Esophagus (tissue), 2 donors: ENCODE data around the gene C11orf52. TPM values are rescaled to one million over a fixed set of nuclear protein-coding genes. Genes with fewer than 3 reads are reported as not detected.

ENCODE experiments used
- H3K27ac ChIP-seq, 2 donors: one replicate each; pipeline ENCODE4 v1.5.1; 2013; ENCODE audit warnings: low read depth in 2 of 2, mild to moderate bottlenecking in 2 of 2, inconsistent platforms in 1 of 2, low read length in 1 of 2, moderate library complexity in 1 of 2
- H3K27me3 ChIP-seq, 2 donors: one replicate each; pipeline ENCODE4 v1.6.1; 2013; ENCODE audit warnings: low read length in 2 of 2, control low read depth in 1 of 2, mild to moderate bottlenecking in 1 of 2; ENCODE audit not compliant: insufficient read depth in 2 of 2, control insufficient read depth in 1 of 2
- H3K36me3 ChIP-seq, 2 donors: one replicate each; pipeline ENCODE4 v1.6.1; 2013; ENCODE audit warnings: low read length in 1 of 2; ENCODE audit not compliant: control insufficient read depth in 2 of 2, insufficient read depth in 2 of 2
- H3K4me1 ChIP-seq, 2 donors: one replicate each; pipeline ENCODE4 v1.6.1; 2013; ENCODE audit warnings: low read length in 1 of 2; ENCODE audit not compliant: control insufficient read depth in 2 of 2, insufficient read depth in 2 of 2
- H3K4me3 ChIP-seq, 2 donors: one replicate each; pipeline ENCODE4 v1.5.1; 2013; ENCODE audit warnings: low read length in 2 of 2, mild to moderate bottlenecking in 2 of 2, low read depth in 1 of 2, moderate library complexity in 1 of 2
- H3K9me3 ChIP-seq, 2 donors: one replicate each; pipeline ENCODE4 v1.6.1; 2013; ENCODE audit warnings: mild to moderate bottlenecking in 2 of 2, low read depth in 1 of 2, low read length in 1 of 2, moderate library complexity in 1 of 2; ENCODE audit not compliant: control insufficient read depth in 2 of 2, insufficient read depth in 1 of 2
- whole genome bisulfite sequencing, 2 donors: extraction: QIAGEN DNeasy Blood & Tissue Kit; methylation state at CpG; one replicate each; pipeline ENCODE4 v1.1.7; 2013; 5-methylcytosine and 5-hydroxymethylcytosine counted together
- polyA plus RNA-seq, 2 donors: library from polyadenylated mRNA; stranded (reverse); fragments of 200-250 nt; gene quantifications; one replicate each; pipeline ENCODE4 v1.2.3, GENCODE V29; 2013
- donor health status: healthy with polysubstance abuse.
- donor health status: Bipolar disorder and iron deficiency.

C11orf52 gene
- polyA plus RNA-seq, 2 donors: 6.5 to 6.6 TPM

GRCh38 chr11:111935317-111936039 lies 16.8 kb downstream of the C11orf52 start:
- Histone ChIP-seq H3K36me3 (no peaks in the 10 kb centered on the region), H3K4me1 (peaks cover 0 to 3% of the 10 kb centered on the region in 2 donors), H3K27ac (peak overlapping the region in 1 of 2 donors; percentile 35), H3K4me3 (no peak overlapping the region), H3K27me3 (no peaks in the 10 kb centered on the region), H3K9me3 (no peaks in the 10 kb centered on the region)
- WGBS, 2 donors: 63 to 65% methylated on average over 4 of the region's 4 CpGs

GRCh38 chr11:111936040-111936540 lies 17.4 kb downstream of the C11orf52 start:
- Histone ChIP-seq H3K4me3 (no peak overlapping the region), H3K27ac (peak overlapping the region in 1 of 2 donors; percentile 35), H3K9me3 (no peaks in the 10 kb centered on the region), H3K27me3 (no peaks in the 10 kb centered on the region), H3K36me3 (no peaks in the 10 kb centered on the region), H3K4me1 (peaks cover 0 to 3% of the 10 kb centered on the region in 2 donors)
- WGBS, 2 donors: 54 to 57% methylated on average over 3 of the region's 3 CpGs

GRCh38 chr11:111937461-111937769 lies 18.7 kb downstream of the C11orf52 start:
- whole genome bisulfite sequencing, 2 donors: 9 to 14% methylated on average over 9 of the region's 9 CpGs
- Histone ChIP-seq H3K27ac (peak overlapping the region; percentile 4 to 38), H3K9me3 (no peaks in the 10 kb centered on the region), H3K27me3 (no peaks in the 10 kb centered on the region), H3K4me3 (peak overlapping the region; percentile 57 to 79), H3K4me1 (peaks cover 0 to 3% of the 10 kb centered on the region in 2 donors), H3K36me3 (no peaks in the 10 kb centered on the region)

GRCh38 chr11:111937844-111938243 lies 19.1 kb downstream of the C11orf52 start:
- 79 to 80% methylated on average over 7 of the region's 7 CpGs for WGBS, 2 donors
- no peaks in the 10 kb centered on the region for H3K36me3 ChIP-seq
- H3K27me3 ChIP-seq: no peaks in the 10 kb centered on the region
- H3K4me3 ChIP-seq: no peak overlapping the region
- no peaks in the 10 kb centered on the region for H3K9me3 ChIP-seq
- H3K4me1 ChIP-seq: peaks cover 0 to 3% of the 10 kb centered on the region in 2 donors
- H3K27ac ChIP-seq: peak overlapping the region; percentile 2 to 38

- WGBS, 2 donors: 31 to 32% methylated on average over 7 of the region's 7 CpGs
- H3K9me3 ChIP-seq: no peaks in the 10 kb centered on the region
- peak overlapping the region; percentile 2 to 16 for H3K27ac ChIP-seq
- H3K36me3 ChIP-seq: no peaks in the 10 kb centered on the region
- H3K27me3 ChIP-seq: no peaks in the 10 kb centered on the region
- peaks cover 0 to 3% of the 10 kb centered on the region in 2 donors for H3K4me1 ChIP-seq
- H3K4me3 ChIP-seq: no peak overlapping the region
These were observed 20.0 kb downstream of the C11orf52 start for GRCh38 chr11:111938687-111939160.

GRCh38 chr11:111939836-111940604 lies 21.3 kb downstream of the C11orf52 start:
- WGBS, 2 donors: 63 to 74% methylated on average over 4 of the region's 4 CpGs
- Histone ChIP-seq H3K36me3 (no peaks in the 10 kb centered on the region), H3K9me3 (no peaks in the 10 kb centered on the region), H3K27me3 (no peaks in the 10 kb centered on the region), H3K4me1 (peaks cover 0 to 3% of the 10 kb centered on the region in 2 donors), H3K4me3 (no peak overlapping the region), H3K27ac (no peak overlapping the region)

DNA sequence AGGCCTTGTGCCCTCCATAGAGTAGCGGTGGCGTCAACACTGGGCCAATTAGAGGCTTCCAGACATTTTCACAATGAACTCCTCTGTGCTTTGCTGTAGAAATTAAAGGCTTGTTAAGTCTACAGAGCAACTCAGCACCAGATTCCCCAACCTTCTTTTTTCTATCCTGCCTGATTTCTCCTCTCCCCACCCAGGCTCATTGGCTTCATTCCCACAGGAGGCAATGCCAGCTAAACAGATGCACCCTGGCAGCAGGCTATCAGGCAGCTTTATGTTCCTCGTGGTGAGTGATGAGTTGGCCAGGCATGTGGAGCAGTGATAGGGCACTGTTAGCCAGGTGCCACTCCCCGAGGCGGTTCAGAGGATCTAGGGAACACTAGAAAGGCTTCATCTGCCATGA lies 23.2 kb downstream of the C11orf52 start:
- 56 to 59% methylated on average over 5 of the region's 5 CpGs for WGBS, 2 donors
- H3K4me3 ChIP-seq: no peak overlapping the region
- no peaks in the 10 kb centered on the region for H3K27me3 ChIP-seq

DNA sequence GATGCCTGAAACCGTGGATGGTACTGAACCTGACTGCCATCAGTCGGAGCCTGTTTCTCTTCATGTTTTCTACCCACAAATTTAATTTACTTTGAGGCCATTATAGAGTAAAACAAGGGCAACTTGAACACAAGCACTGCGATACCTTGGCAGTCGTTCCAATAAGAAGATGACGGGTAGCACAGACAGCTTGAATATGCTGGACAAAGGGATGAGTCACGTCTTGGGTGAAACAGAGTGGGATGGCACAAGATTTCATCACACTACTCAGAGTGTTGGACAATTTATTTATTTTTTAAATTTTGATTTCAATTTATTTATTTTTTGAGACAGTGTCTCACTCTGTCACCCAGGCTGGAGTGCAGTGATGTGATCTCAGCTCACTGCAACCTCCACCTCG lies 24.1 kb downstream of the C11orf52 start:
- Histone ChIP-seq H3K36me3 (no peaks in the 10 kb centered on the region), H3K9me3 (no peaks in the 10 kb centered on the region), H3K4me1 (peaks cover 0 to 3% of the 10 kb centered on the region in 2 donors), H3K27ac (no peak overlapping the region), H3K27me3 (no peaks in the 10 kb centered on the region), H3K4me3 (no peak overlapping the region)
- WGBS, 2 donors: 92 to 94% methylated on average over 7 of the region's 7 CpGs

More for the DNA sequence above, 23.2 kb downstream of the C11orf52 start:
- Histone ChIP-seq H3K36me3 (no peaks in the 10 kb centered on the region), H3K27ac (no peak overlapping the region), H3K9me3 (no peaks in the 10 kb centered on the region), H3K4me1 (peaks cover 0 to 3% of the 10 kb centered on the region in 2 donors)

DNA sequence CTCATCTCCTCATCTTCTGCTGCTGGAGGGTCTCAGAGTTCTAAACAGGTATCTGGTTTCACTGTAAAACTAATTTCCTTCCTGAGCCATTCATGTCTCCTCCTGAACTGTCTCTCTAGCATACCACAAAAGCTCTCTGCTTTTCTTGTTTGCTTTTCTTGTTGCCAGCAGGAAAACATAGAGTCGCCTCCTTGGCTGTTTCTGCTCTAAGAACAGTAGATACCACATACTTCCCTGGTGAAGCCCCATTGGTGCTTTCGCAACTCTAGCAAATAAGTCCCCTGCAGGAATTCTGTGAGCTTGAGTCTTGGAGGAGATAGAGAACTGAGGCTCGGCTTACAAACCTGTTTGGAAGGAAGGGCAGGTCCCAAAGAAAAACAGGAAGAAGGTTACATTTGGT lies 25.4 kb downstream of the C11orf52 start:
- no peaks in the 10 kb centered on the region for H3K27me3 ChIP-seq
- WGBS, 2 donors: 57 to 63% methylated on average over 3 of the region's 3 CpGs
- no peaks in the 10 kb centered on the region for H3K36me3 ChIP-seq
- H3K4me1 ChIP-seq: no peaks in the 10 kb centered on the region
- H3K4me3 ChIP-seq: no peak overlapping the region
- H3K27ac ChIP-seq: peak overlapping the region in 1 of 2 donors; percentile 8
- no peaks in the 10 kb centered on the region for H3K9me3 ChIP-seq
